GM21619 (cell line): ENCODE results near the gene TRAPPC12.

Experiments
- ATAC-seq: cut with Tn5 transposase; IDR thresholded peaks from one replicate; pipeline ENCODE4 v1.9.1; 2021; ENCODE audit not compliant: unreplicated experiment

Gene TRAPPC12

DNA sequence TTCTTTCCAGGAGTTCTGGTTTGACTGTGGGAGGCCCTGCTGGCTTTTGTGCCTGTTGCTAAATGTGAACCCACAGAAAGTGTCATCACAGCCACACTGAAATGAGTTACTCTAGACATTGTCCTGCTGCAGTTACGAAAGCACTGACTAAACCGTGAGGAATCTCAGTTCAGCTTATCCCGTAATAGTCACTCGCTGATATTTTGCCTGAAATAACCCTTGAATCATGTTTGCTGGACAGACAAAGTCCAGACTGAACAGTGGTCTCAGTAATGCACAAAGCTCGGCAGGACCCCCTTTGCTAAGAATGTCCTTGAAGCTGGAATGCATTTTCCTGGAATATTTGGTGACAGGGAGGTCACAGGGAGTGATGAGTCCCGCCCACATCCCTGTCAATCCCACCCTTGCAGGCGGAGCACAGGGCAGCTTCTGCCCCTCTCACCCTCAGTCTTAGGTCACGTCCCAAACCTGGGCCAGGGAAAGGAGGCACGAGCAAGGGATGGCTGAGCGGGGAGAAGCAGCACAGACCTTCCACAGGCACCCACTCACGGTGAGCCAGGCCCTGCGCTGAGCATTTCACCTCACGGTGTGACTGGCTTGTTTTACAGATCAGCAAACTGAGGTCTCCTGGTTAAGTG lies 86.5 kb downstream of the TRAPPC12 start:
- ATAC-seq = no peak

GRCh38 chr2:3466482-3466863 lies 87.0 kb downstream of the TRAPPC12 start:
- ATAC-seq = no peak

- no peak for ATAC-seq
Measured at GRCh38 chr2:3466966-3467365, 87.5 kb downstream of the TRAPPC12 start.

DNA sequence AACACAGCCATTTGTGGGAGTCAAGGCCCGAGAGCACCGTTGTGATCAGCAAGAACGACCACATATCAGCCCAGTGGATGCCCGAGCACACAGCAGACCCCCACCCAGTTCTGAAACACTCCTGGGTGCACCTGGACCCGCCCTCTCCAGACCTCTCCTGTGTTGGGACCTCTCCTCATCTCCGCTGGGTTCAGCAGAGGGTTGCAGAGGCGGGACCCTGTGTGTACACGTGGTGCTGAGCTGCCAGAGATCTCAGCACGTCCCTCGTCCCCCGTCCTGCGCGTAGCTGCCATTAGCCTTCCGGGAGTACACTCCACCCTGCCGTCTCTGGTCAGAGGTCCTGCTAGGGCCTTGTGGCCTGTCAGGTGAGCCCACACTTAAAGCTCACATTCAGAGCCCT lies 88.2 kb downstream of the TRAPPC12 start:
- no peak for ATAC-seq

DNA sequence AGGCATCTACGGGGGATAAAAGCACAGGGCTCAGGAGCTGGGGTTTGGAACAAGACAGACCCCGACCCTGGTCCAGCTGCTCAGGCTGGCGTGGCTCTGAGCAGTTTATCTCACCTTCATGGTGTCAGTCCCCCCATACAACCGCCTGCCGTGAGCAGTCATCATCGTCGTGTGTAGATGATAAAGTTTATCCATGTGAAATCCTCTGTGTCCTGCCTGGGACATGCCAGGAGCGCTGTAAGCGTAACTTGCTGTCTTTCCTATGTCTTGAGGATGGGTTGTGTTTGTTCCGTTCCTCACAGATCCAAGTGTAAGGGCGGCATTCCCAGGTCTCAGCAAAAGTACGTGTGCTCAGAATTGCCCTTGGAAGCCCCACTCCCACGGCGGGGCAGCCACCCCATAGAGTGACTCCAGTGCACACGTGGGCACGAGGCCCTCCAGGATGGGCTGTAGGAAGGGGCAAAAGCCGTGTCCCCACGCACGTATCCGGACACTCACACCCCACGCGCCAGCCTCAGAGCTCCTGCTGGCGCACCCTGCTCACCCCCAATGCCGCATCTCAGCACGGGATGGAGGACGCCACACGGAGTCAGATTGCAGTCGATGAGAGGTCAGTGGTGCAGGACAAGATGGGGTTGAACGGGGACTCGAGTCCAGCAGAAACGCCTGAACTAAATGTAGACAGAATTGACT lies 88.9 kb downstream of the TRAPPC12 start:
- no peak for ATAC-seq

GRCh38 chr2:3469486-3469885 lies 90.0 kb downstream of the TRAPPC12 start:
- no peak for ATAC-seq

GRCh38 chr2:3470166-3470651 lies 90.7 kb downstream of the TRAPPC12 start:
- no peak for ATAC-seq

DNA sequence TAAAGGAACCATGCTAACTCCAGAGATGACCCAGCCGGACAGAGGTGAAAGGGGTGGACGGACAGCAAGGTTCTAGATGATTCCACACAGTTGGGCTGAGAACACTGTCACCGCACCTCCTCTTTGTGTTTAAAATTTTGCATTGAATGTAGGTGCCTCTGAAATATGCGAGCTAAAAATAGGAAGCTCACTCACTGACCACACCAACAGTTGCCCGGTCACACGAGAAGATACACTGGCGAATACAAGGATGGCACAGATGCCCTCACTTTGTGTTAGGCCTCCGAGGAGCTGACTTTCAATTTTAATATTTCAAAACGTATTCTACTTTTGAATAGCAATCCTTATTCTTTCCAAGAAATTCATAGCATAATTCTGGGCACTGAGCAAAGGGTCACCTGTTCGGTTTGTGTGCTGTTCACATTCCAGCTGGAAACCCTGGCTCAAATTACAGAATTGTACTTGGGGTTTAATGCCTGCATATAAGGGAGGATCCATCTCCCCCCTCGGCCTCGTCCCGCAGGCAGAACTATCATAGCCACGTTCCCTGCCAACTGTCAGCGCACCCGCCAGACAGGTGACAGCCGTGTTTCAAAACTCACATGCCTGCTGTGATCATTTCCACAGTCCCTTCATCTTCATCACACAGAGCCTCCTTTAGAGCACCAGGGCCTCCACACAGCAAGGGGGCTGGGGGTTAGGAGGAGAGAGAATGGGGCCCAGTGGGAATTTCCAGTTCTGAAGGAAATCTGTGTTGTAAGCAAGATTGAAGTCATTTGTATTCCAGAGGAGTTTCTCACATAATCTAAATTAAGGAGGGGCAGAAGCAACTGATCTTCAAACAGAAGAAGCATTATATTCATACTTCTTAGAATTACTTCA lies 91.6 kb downstream of the TRAPPC12 start:
- no peak for ATAC-seq

- no peak for ATAC-seq
Measured at GRCh38 chr2:3472296-3472695, 92.8 kb downstream of the TRAPPC12 start.

- ATAC-seq = no peak
Measured at GRCh38 chr2:3472966-3473365, 93.5 kb downstream of the TRAPPC12 start.

DNA sequence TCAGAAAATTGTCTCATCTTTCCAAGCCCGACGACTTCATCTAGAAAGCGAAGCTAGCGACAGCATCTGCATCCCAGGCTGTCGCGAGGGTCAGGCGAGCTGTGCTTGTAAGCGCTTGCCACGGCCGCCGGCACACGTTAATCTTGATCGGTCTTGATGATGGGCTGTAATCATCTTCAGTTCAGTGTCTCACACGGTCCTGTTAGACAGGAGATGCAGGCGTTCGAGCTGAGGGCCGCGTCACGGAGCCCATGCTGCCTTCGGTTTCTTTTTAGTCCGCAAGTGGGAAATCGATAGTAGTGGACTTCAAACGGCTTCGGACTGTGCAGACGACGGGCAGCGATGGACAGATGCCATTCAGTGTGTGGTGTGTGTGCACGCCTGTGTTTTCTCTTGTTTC lies 96.3 kb downstream of the TRAPPC12 start:
- ATAC-seq = no peak

- no peak for ATAC-seq
Measured at GRCh38 chr2:3476321-3476984, 97.0 kb downstream of the TRAPPC12 start.

DNA sequence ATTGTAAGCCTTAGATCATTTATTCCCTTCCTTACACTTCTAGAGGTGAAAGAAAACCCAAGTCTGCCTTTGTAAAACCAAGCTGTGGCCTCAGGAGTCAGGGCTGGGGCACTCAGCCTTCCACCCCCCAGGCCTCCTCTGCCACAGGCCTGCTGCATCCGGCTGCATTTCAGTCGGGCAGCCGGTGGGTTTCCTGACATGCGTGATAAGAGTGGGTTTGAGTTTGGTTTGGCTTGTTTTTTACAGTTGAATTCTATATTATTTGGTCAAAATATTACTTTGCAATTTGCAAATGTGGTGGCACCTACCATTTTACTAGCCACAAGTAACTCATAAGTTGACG lies 97.5 kb downstream of the TRAPPC12 start:
- no peak for ATAC-seq

GRCh38 chr2:3478846-3479385 lies 99.4 kb downstream of the TRAPPC12 start:
- no peak for ATAC-seq

- no peak for ATAC-seq
Measured at GRCh38 chr2:3479430-3480320, 100.2 kb downstream of the TRAPPC12 start.

DNA sequence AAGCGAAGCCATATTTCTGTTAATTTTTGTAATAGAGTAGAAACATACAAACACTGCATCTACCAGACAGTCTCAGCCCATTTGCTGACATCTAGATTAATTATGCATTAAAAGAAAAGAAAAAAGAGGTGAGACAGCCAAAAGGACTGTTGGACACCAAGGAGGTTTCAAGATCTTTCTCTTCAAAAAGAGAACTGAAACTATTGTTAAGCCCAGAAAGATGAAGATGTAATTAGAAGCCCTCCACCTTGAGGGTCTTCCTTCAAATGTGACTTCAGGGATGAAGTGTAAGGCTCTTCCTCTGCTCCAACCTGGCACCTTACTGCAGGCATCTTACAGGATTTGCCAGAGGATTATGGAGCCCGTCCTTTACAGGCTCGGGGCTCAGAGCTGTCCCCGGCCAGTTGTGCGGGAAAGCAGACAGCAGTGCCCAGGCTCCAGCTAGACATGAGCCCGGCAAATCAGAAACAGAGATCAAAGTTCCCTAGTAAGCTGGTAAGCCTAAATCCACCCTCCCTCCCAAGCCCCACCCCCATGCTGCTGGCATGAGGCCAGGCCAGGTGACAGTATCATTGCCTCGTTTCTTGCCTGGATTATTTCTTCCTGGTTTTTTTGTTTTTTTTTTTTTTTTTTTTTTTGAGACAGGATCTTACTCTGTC lies 101.0 kb downstream of the TRAPPC12 start:
- no peak for ATAC-seq

- ATAC-seq = no peak
Measured at GRCh38 chr2:3481011-3481400, 101.5 kb downstream of the TRAPPC12 start.

- ATAC-seq = no peak
Measured at GRCh38 chr2:3481736-3482362, 102.4 kb downstream of the TRAPPC12 start.

DNA sequence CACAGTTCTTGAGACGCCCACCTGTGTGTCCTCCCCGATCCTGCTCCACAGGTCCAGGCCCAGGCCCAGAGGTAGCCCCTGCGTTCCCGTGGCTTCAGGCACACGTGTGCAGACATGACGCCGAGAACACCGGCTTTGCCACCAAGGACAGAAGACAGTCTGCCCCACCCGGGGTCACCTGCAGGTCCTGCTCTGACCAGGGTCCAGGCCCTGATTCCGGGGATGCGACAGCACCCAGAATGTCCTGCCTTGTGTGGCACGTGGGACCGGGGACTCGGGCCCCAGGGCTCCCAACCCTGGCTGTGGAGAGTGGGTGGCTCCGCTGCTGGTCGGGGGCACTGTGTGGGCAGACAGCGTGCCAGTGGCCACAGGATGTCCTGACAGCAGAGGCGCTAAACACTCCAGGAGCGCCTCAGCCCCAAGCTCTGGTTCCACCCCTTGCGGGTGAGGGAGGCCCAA lies 102.9 kb downstream of the TRAPPC12 start:
- ATAC-seq = no peak
